Right atrium auricular region (tissue), 2 donors: ENCODE data around the gene MUC13. TPM values are rescaled to one million over a fixed set of nuclear protein-coding genes. Genes with fewer than 3 reads are reported as not detected.

ENCODE experiments used
- DNase-seq: peaks from one replicate; pipeline ENCODE4 v3.0.0-alpha.2; 2019; ENCODE audit warnings: low spot score
- H3K27ac ChIP-seq, 2 donors: fragments of 200-600 bp; sonication (generic); 1 replicate in 1 of 2; 2 replicates in 1 of 2; pipeline ENCODE4 v1.5.1; 2016 to 2019
- H3K27me3 ChIP-seq, 2 donors: fragments of 200-600 bp; sonication (generic); one replicate each; pipeline versions ENCODE4 v1.5.1 to v1.6.0; 2017 to 2019
- H3K36me3 ChIP-seq: fragments of 200-600 bp; sonication (generic); one replicate; pipeline ENCODE4 v1.5.1; 2016
- H3K4me1 ChIP-seq, 2 donors: fragments of 200-600 bp; sonication (generic); one replicate each; pipeline versions ENCODE4 v1.5.1 to v1.6.0; 2017 to 2019
- H3K4me3 ChIP-seq, 2 donors: fragments of 200-600 bp; sonication (generic); 1 replicate in 1 of 2; 2 replicates in 1 of 2; pipeline ENCODE4 v1.5.1; 2017 to 2019; ENCODE audit warnings: mild to moderate bottlenecking in 1 of 2, moderate library complexity in 1 of 2
- H3K9me3 ChIP-seq, 2 donors: fragments of 200-600 bp; sonication (generic); one replicate each; pipeline ENCODE4 v1.5.1; 2019
- CTCF ChIP-seq, 2 donors: fragments of 200-600 bp; sonication (generic); IDR thresholded peaks; one replicate each; pipeline ENCODE4 v1.5.1; 2019; ENCODE audit warnings: antibody characterized with exemption in 2 of 2
- total RNA-seq, 2 donors: library from RNA; depleted of rRNA; stranded (reverse); fragments of >200 nt; gene quantifications; one replicate each; pipeline ENCODE4 v1.1.0, GENCODE V29; 2016

Gene MUC13
- total RNA-seq, 2 donors from 2014 or later, result not detected

GRCh38 chr3:124966521-124967445 lies 32.2 kb upstream of the MUC13 start:
- TF ChIP-seq CTCF (IDR thresholded peaks at IDR 0.05), result no peak
- peaks cover 38% of the 10 kb centered on the region for H3K36me3 ChIP-seq
- no peak for DNase-seq
- H3K27ac ChIP-seq, result no peak overlapping the region
- H3K9me3 ChIP-seq, result no peaks in the 10 kb centered on the region
- peaks cover 0 to 20% of the 10 kb centered on the region in 2 donors for H3K4me1 ChIP-seq
- H3K4me3 ChIP-seq, result no peak overlapping the region
- H3K27me3 ChIP-seq, result no peaks in the 10 kb centered on the region

- Histone ChIP-seq H3K4me1 (peaks cover 0 to 20% of the 10 kb centered on the region in 2 donors), H3K9me3 (no peaks in the 10 kb centered on the region), H3K27ac (no peak overlapping the region), H3K27me3 (no peaks in the 10 kb centered on the region), H3K4me3 (no peak overlapping the region), H3K36me3 (peaks cover 26% of the 10 kb centered on the region)
- TF ChIP-seq CTCF (IDR thresholded peaks at IDR 0.05), result no peak
- no peak for DNase-seq
Observed at GRCh38 chr3:124965413-124965812, 30.9 kb upstream of the MUC13 start.

GRCh38 chr3:124964387-124964786 lies 29.8 kb upstream of the MUC13 start:
- peak overlapping the region in 1 of 2 donors; percentile 35 for H3K27ac ChIP-seq
- H3K4me1 ChIP-seq, result peaks cover 0 to 20% of the 10 kb centered on the region in 2 donors
- peaks cover 15% of the 10 kb centered on the region for H3K36me3 ChIP-seq

GRCh38 chr3:124963755-124964154 lies 29.2 kb upstream of the MUC13 start:
- no peak for TF ChIP-seq CTCF (IDR thresholded peaks at IDR 0.05)
- H3K27me3 ChIP-seq, result no peaks in the 10 kb centered on the region
- peak overlapping the region in 1 of 2 donors; percentile 35 for H3K27ac ChIP-seq

More at GRCh38 chr3:124964387-124964786, 29.8 kb upstream of the MUC13 start:
- TF ChIP-seq CTCF (IDR thresholded peaks at IDR 0.05), result no peak
- H3K4me3 ChIP-seq, result no peak overlapping the region
- H3K9me3 ChIP-seq, result no peaks in the 10 kb centered on the region
- no peaks in the 10 kb centered on the region for H3K27me3 ChIP-seq
- DNase-seq, result no peak

GRCh38 chr3:124962403-124962940 lies 27.9 kb upstream of the MUC13 start:
- TF ChIP-seq CTCF (IDR thresholded peaks at IDR 0.05), result no peak
- Histone ChIP-seq H3K36me3 (no peaks in the 10 kb centered on the region), H3K9me3 (no peaks in the 10 kb centered on the region), H3K27me3 (no peaks in the 10 kb centered on the region), H3K4me3 (no peak overlapping the region), H3K4me1 (peaks cover 0 to 20% of the 10 kb centered on the region in 2 donors), H3K27ac (no peak overlapping the region)
- DNase-seq, result no peak

More at GRCh38 chr3:124963755-124964154, 29.2 kb upstream of the MUC13 start:
- H3K4me1 ChIP-seq, result peaks cover 0 to 20% of the 10 kb centered on the region in 2 donors
- no peak overlapping the region for H3K4me3 ChIP-seq
- H3K9me3 ChIP-seq, result no peaks in the 10 kb centered on the region
- no peak for DNase-seq
- peaks cover 9% of the 10 kb centered on the region for H3K36me3 ChIP-seq
